IMR-90 (cell line): ENCODE data around the gene RAB3C. TPM values are rescaled to one million over a fixed set of nuclear protein-coding genes. Genes with fewer than 3 reads are reported as not detected.

Source experiments
- ATAC-seq: fragments of 200-7000 bp; cut with Tn5 transposase; 2 replicates; pipeline ENCODE4 v1.9.1; 2020; ENCODE audit warnings: low read depth, mild to moderate bottlenecking, moderate library complexity
- BruUV-seq: library from RNA; stranded (reverse); fragments of 400-500 nt; replicated peaks from 2 replicates; lab custom pipeline; 2021; lab: Mats Ljungman, UMichigan
- CTCF ChIA-PET: fragments of 300-600 bp; formaldehyde crosslinking; extraction: SDS; loops from one replicate; lab custom pipeline; 2021; ENCODE audit warnings: antibody characterized with exemption; lab: Yijun Ruan, JAX
- POLR2A ChIA-PET: fragments of 300-600 bp; sonication (Branson Sonifier 250); formaldehyde crosslinking; loops from one replicate; lab custom pipeline; 2022; ENCODE audit warnings: antibody characterized with exemption; ENCODE audit not compliant: unreplicated experiment; lab: Charles Lee
- DNase-seq: peaks from one replicate; pipeline ENCODE4 v3.0.0; 2013
- H2AFZ ChIP-seq: replicated peaks from 2 replicates; pipeline ENCODE3; 2013; ENCODE audit warnings: low read length, mild to moderate bottlenecking; ENCODE audit not compliant: poor library complexity
- H2AK5ac ChIP-seq: 2 replicates; pipeline ENCODE4 v1.6.1; 2013; ENCODE audit warnings: low read depth, low read length, inconsistent platforms
- H2AK9ac ChIP-seq: replicated peaks from 2 replicates; pipeline ENCODE3; 2013; ENCODE audit warnings: mild to moderate bottlenecking, low read depth, low read length, moderate library complexity; ENCODE audit not compliant: poor library complexity
- H2BK120ac ChIP-seq: 2 replicates; pipeline ENCODE4 v1.6.1; 2013; ENCODE audit warnings: low read depth, low read length, inconsistent platforms
- H2BK15ac ChIP-seq: 3 replicates; pipeline ENCODE4 v1.6.1; 2013; ENCODE audit warnings: low read depth, low read length, inconsistent platforms
- H2BK20ac ChIP-seq: 2 replicates; pipeline ENCODE4 v1.6.1; 2013; ENCODE audit warnings: low read depth, mild to moderate bottlenecking, inconsistent platforms, low read length, moderate library complexity
- H2BK5ac ChIP-seq: 2 replicates; pipeline ENCODE4 v1.6.1; 2013; ENCODE audit warnings: mild to moderate bottlenecking, low read depth, low read length, inconsistent platforms; ENCODE audit not compliant: poor library complexity, severe bottlenecking
- H3K14ac ChIP-seq: replicated peaks from 2 replicates; pipeline ENCODE4 v1.6.1; 2013; ENCODE audit warnings: low read depth, low read length, inconsistent platforms
- H3K18ac ChIP-seq: 2 replicates; pipeline ENCODE4 v1.6.1; 2013; ENCODE audit warnings: low read depth, low read length, control low read depth
- H3K23ac ChIP-seq: 2 replicates; pipeline ENCODE4 v1.6.1; 2013; ENCODE audit warnings: low read depth, low read length, inconsistent platforms
- H3K27ac ChIP-seq: 2 replicates; pipeline ENCODE4 v1.5.1; 2013; ENCODE audit warnings: mild to moderate bottlenecking, control low read depth, low read length; ENCODE audit not compliant: insufficient read depth
- H3K27me3 ChIP-seq: 2 replicates; pipeline ENCODE4 v1.6.1; 2013; ENCODE audit warnings: low read length; ENCODE audit not compliant: control insufficient read depth, insufficient read depth
- H3K36me3 ChIP-seq: 2 replicates; pipeline ENCODE4 v1.6.1; 2013; ENCODE audit warnings: low read length, mixed read lengths; ENCODE audit not compliant: control insufficient read depth, insufficient read depth
- H3K4ac ChIP-seq: 2 replicates; pipeline ENCODE4 v1.6.1; 2013; ENCODE audit warnings: low read depth, low read length, inconsistent platforms
- H3K4me1 ChIP-seq: 2 replicates; pipeline ENCODE4 v1.6.1; 2013; ENCODE audit warnings: low read length, mixed read lengths; ENCODE audit not compliant: control insufficient read depth, insufficient read depth
- H3K4me2 ChIP-seq: 2 replicates; pipeline ENCODE4 v1.6.1; 2013; ENCODE audit warnings: low read depth, mild to moderate bottlenecking, control low read depth, low read length, moderate library complexity
- H3K4me3 ChIP-seq: 2 replicates; pipeline ENCODE4 v1.5.1; 2013; ENCODE audit warnings: low read depth, mild to moderate bottlenecking, control low read depth, low read length, moderate library complexity; ENCODE audit not compliant: insufficient read depth
- H3K56ac ChIP-seq: 2 replicates; pipeline ENCODE4 v1.6.1; 2013; ENCODE audit warnings: low read length, inconsistent platforms; ENCODE audit not compliant: insufficient read depth; ENCODE audit errors: extremely low read depth
- H3K79me1 ChIP-seq, 2 experiments: 2 replicates each; pipeline ENCODE4 v1.6.1; 2013; ENCODE audit warnings: low read length in 2 of 2, inconsistent platforms in 1 of 2, low read depth in 1 of 2
- H3K9ac ChIP-seq: 2 replicates; pipeline ENCODE4 v1.6.1; 2013; ENCODE audit warnings: low read depth, low read length, control low read depth
- H3K9me1 ChIP-seq: 2 replicates; pipeline ENCODE4 v1.6.1; 2013; ENCODE audit warnings: low read length, inconsistent platforms; ENCODE audit not compliant: insufficient read depth
- H3K9me3 ChIP-seq: 2 replicates; pipeline ENCODE4 v1.6.1; 2013; ENCODE audit warnings: low read length; ENCODE audit not compliant: control insufficient read depth, insufficient read depth
- H4K20me1 ChIP-seq: 2 replicates; pipeline ENCODE4 v1.6.1; 2013; ENCODE audit warnings: low read length, inconsistent platforms; ENCODE audit not compliant: insufficient read depth
- H4K5ac ChIP-seq: 2 replicates; pipeline ENCODE4 v1.6.1; 2013; ENCODE audit warnings: mild to moderate bottlenecking, low read depth, low read length, control low read depth
- H4K8ac ChIP-seq, 2 experiments: 2 replicates each; pipeline ENCODE4 v1.6.1; 2013; ENCODE audit warnings: low read depth in 2 of 2, low read length in 2 of 2, control low read depth in 1 of 2, inconsistent platforms in 1 of 2
- H4K91ac ChIP-seq: 2 replicates; pipeline ENCODE4 v1.6.1; 2013; ENCODE audit warnings: low read depth, low read length, inconsistent platforms; ENCODE audit not compliant: insufficient read depth
- CHD1 ChIP-seq: IDR thresholded peaks from 2 replicates; pipeline ENCODE4 v1.6.1; 2012; ENCODE audit warnings: low read depth, low read length, improper control_type of control experiment
- CTCF ChIP-seq: conservative IDR thresholded peaks from 2 replicates; pipeline ENCODE4 v1.5.1; 2012; ENCODE audit warnings: mild to moderate bottlenecking, low read depth, low read length, improper control_type of control experiment
- MAFK ChIP-seq: IDR thresholded peaks from 2 replicates; pipeline ENCODE4 v1.6.1; 2012; ENCODE audit warnings: low read depth, low read length, improper control_type of control experiment
- POLR2A ChIP-seq: IDR thresholded peaks from 2 replicates; pipeline ENCODE4 v1.6.1; 2012; ENCODE audit warnings: mild to moderate bottlenecking, low read depth, low read length
- RCOR1 ChIP-seq: IDR thresholded peaks from 2 replicates; pipeline ENCODE4 v1.6.1; 2012; ENCODE audit warnings: mild to moderate bottlenecking, low read length, improper control_type of control experiment; ENCODE audit not compliant: insufficient replicate concordance
- WGBS, 2 experiments: methylation state at CpG; one replicate each; pipeline versions ENCODE4 v1.1.5 to v1.1.7; 2013; ENCODE audit warnings: missing lambda C conversion rate in 2 of 2; ENCODE audit not compliant: insufficient read length in 1 of 2; ENCODE audit errors: extremely low coverage in 2 of 2; 5-methylcytosine and 5-hydroxymethylcytosine counted together
- dilution Hi-C: fragments of 300-500 bp; cut with HindIII; formaldehyde crosslinking; loops from one replicate; pipeline ENCODE4 v1.14.3; 2018; ENCODE audit warnings: low sequenced_read_pairs; ENCODE audit not compliant: unreplicated experiment
- in situ Hi-C: fragments of 300-500 bp; cut with MboI; formaldehyde crosslinking; loops from 3 replicates; pipeline ENCODE4 v1.14.3; 2019; ENCODE audit warnings: low sequenced_read_pairs, inconsistent platforms, mixed read lengths
- intact Hi-C: fragments of 100-400 bp; cut with micrococcal nuclease; formaldehyde crosslinking; loops from 2 replicates; pipeline ENCODE4 v1.10.0; 2022
- polyA plus RNA-seq, 3 experiments: library from polyadenylated mRNA; depleted of rRNA; stranded (reverse); fragments of >200 nt; gene quantifications; 2 replicates each; pipeline ENCODE4 v1.2.3, GENCODE V29; 2012; ENCODE audit warnings: low replicate concordance in 1 of 3
- total RNA-seq: library from RNA; depleted of rRNA; stranded (reverse); fragments of >200 nt; gene quantifications from 2 replicates; pipeline ENCODE4 v1.2.3, GENCODE V29; 2012

RAB3C gene
- total and polyA plus RNA-seq, 2 of the 4 experiments (the other 2 are of a cell fraction): not detected

- H3K18ac ChIP-seq: no peak overlapping the region
- no peaks in the 10 kb centered on the region for H3K36me3 ChIP-seq
- no peak overlapping the region for H2BK5ac ChIP-seq
- no peak overlapping the region for H3K4ac ChIP-seq
- no peak for TF ChIP-seq POLR2A
- no peak for TF ChIP-seq MAFK
- TF ChIP-seq CTCF: no peak
- TF ChIP-seq RCOR1: no peak
- no peak for TF ChIP-seq CHD1
- H4K20me1 ChIP-seq: no peaks in the 10 kb centered on the region
- H3K23ac ChIP-seq: no peak overlapping the region
- H3K9me1 ChIP-seq: no peaks in the 10 kb centered on the region
- no peak overlapping the region for H3K4me3 ChIP-seq
- no peak overlapping the region for H2BK15ac ChIP-seq
- H3K4me1 ChIP-seq: peaks cover 8% of the 10 kb centered on the region; the same call in 1 of the 2 replicates
- H3K79me1 ChIP-seq: no peaks in the 10 kb centered on the region
- H4K8ac ChIP-seq: no peak overlapping the region
- no peak overlapping the region for H2AK9ac ChIP-seq
- H3K9me3 ChIP-seq: no peaks in the 10 kb centered on the region
- DNase-seq (no peak), ATAC-seq (no peak)
- H4K91ac ChIP-seq: no peak overlapping the region
- H3K9ac ChIP-seq: no peak overlapping the region
- no peak overlapping the region for H4K5ac ChIP-seq
- no peak overlapping the region for H3K14ac ChIP-seq
- no TSS peak for BruUV-seq
- H3K27me3 ChIP-seq: peaks cover 2% of the 10 kb centered on the region
- no peak overlapping the region for H3K4me2 ChIP-seq
- H2BK120ac ChIP-seq: no peak overlapping the region
- no peak overlapping the region for H3K27ac ChIP-seq
- no peak overlapping the region for H2AFZ ChIP-seq
- H2BK20ac ChIP-seq: no peak overlapping the region
- no peak overlapping the region for H3K56ac ChIP-seq
- intact Hi-C loops: loop anchor here (5.0 kb wide), 2 partner anchors 297 to 477 kb away; no protein-coding TSS in a partner anchor
- H2AK5ac ChIP-seq: no peak overlapping the region
- dilution Hi-C loops: no loop called here
- ChIA-PET POLR2A (no interaction called here), CTCF (no interaction called here)
- in situ Hi-C loops: loop anchor here (10.0 to 25.0 kb wide), 2 partner anchors 115 to 472 kb away; no protein-coding TSS in a partner anchor
- WGBS, 2 experiments: 94% methylated on average over 10 of the region's 12 CpGs; no CpG with 5 or more reads in 1 of the 2 experiments
These were observed 307.4 kb downstream of the RAB3C start for GRCh38 chr5:58890265-58890664.
